DMS 273 treated with DMSO at 0.1 percent for 48 hours (cell line): Measurements from ENCODE around the gene HGFAC.

Experiments used
- DNase-seq: peaks from one replicate; lab custom pipeline; 2025; lab: John Stamatoyannopoulos, UW

Gene HGFAC

GRCh38 chr4:3486541-3487540 lies 45.1 kb downstream of the HGFAC start:
- no peak for DNase-seq

DNA sequence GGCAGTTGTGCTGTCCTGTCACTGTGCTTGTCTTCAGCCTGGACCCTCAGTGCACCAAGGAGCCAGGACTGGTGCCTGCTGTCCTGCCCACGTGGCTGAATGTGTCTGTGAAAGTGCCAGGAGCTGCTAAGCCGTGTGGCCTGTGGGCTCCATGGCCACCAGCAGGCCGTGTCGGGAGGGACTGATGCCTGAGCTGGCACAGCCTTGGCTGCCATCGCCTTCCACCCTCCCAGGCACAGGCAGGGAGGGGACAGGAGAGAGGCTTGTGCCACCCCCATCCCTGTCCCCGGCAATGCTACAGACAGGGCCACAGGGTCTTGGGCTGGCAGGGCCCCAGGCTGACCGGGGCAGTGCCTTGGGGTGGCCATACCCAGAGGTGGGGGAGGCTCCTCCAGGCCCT lies 46.1 kb downstream of the HGFAC start:
- no peak for DNase-seq

DNA sequence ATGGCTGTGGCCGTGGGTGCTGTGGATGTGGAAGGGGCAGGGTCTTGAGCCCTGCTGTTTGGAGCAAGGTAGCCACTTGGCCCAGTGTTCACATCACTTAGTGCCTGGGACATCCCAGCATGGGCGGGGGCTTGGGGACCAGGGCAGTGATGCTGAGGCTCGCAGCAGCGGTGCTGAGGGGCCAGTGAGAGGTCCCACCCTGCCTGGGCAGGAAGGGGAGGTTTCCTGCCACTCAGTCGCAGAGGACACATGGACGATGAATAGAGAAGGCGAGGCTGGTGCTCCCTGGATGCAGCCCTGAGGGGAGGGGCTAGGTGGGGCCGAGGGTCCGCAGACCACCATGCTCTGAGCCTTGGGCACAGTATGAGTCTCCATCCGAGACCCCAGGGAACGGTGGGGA lies 47.1 kb downstream of the HGFAC start:
- no peak for DNase-seq

- no peak for DNase-seq
Measured at GRCh38 chr4:3489451-3489962, 47.7 kb downstream of the HGFAC start.

DNA sequence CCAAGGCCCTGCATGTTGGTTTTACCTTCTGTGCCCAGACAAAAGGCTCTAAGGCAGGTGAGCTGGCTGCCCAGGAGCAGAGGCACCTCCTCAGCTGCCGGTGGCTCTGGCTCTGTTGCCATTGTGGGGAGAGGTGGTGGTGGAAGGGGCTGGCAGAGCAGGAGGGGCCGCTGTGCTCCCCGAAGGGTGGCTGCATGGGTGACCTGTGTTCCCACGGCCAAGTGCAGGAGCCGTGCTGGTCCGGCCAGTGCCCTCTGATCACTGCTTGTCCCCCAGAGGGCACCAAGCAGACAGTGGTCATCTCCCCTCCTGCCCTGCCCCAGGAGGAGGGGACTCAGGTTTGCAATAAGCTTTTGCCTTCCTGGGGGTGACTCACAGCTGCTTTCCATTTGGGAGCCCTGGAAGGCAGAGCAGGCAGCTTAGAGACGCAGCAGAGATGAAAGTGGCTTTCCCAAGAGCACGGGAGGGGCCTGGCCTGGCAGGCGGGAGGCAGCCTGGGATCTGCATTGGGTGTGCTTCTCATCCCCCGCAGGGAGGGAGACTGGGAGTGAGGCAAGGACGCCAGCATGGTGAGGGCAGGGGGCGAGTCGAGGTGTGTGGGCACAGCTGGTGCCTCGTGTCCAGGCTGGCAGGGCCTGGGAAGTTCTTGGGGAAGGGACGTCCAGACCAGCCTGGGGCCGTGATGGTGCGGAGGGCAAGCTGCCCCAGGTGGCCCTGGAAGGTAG lies 50.1 kb downstream of the HGFAC start:
- no peak for DNase-seq

- DNase-seq: no peak
Measured at GRCh38 chr4:3492741-3493719, 51.3 kb downstream of the HGFAC start.

DNA sequence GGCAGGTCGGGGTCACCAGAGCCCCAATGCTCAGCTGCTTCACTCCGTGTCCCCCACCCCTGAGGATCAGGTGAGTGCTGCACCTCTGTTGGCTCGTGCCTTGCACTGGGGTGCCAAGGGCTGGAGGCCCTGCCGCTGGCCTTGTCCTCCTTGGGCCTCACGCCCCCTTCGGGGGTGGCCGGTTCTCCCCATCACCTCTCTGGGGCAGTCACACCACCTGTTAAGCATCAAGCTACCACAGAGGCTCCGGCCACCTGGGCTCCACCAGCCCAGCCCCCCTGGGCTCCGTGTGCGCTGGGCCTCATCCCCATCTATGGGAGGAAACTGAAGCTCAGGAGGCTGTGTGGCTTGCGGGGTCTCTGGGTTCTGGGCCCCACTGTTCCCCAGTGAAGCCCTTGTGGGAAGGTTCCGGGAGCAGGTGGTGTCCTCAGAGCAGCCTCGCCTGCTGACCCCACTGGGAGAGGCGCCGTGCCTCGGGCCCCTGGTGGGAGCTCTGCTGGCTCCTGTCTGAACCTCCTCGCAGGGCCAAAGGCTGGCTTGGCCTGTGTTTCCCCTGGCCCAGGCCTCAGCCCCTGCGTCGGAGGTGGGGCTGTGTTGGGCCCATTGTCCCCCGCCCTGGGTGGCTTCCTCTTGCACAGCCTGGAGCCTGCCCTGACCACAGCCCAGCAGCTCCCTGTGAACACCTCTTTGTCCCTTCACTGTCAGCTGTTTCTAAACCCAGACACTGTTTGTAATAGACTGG lies 52.1 kb downstream of the HGFAC start:
- no peak for DNase-seq

DNA sequence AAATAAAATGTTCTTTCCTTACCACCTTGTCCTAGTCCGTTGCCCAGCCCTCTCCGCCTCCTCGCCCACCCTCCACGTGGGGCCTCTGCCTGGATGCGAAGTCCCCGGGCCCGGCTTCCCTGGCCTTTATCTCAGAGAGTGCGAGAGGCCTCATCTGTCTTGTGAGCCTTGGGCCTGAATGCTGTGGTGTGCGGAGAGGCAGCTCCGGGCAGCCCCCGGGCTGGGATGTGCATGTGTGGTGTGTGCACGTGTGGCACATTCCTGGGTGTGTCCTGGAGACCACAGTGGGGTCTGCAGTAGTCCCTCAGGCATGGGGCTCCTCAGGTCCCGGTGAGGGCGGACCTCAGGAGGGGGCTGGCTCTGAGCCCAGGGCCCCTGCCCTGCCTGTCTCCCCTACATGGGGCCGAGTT lies 52.7 kb downstream of the HGFAC start:
- no peak for DNase-seq

DNA sequence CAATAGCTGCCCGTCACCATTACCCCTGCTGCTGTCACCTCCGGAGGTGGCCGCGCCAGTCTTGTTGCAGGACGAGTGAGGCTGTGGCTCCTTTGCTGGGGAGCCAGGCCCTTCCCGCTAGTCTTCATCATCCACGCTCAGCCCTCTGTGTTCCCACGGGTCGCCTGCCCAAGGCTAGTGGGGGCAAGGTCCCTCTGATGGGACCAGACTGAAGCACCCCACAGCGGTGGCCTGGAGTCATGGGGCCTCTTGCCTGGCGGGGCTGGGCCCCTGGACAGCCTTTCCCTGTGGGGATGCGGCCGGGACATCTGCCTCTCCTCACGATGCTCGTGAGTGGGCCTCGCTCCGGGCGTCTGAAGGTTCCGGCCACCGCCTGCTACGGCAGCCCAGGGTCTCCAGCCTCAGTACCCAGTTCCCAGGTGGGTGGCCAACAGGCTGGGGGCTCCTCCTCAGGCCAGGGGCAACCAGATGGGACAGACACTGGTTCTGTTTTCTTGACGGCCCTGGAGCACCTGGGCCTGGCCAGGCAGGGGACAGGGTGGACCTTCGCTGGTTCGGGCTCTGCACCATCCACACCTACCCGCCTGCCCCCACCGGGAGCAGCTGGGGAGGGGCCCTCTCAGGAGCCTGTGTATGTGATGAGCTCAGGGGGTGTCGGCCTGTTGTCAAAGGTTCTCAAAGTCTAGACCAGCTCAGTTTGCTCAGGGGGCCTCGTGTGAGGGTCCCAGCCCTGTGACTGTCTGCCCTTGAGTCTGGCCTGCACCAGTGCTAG lies 53.6 kb downstream of the HGFAC start:
- no peak for DNase-seq

- DNase-seq: no peak
Measured at GRCh38 chr4:3496021-3496420, 54.3 kb downstream of the HGFAC start.

- DNase-seq: no peak
Measured at GRCh38 chr4:3497095-3497494, 55.3 kb downstream of the HGFAC start.

DNA sequence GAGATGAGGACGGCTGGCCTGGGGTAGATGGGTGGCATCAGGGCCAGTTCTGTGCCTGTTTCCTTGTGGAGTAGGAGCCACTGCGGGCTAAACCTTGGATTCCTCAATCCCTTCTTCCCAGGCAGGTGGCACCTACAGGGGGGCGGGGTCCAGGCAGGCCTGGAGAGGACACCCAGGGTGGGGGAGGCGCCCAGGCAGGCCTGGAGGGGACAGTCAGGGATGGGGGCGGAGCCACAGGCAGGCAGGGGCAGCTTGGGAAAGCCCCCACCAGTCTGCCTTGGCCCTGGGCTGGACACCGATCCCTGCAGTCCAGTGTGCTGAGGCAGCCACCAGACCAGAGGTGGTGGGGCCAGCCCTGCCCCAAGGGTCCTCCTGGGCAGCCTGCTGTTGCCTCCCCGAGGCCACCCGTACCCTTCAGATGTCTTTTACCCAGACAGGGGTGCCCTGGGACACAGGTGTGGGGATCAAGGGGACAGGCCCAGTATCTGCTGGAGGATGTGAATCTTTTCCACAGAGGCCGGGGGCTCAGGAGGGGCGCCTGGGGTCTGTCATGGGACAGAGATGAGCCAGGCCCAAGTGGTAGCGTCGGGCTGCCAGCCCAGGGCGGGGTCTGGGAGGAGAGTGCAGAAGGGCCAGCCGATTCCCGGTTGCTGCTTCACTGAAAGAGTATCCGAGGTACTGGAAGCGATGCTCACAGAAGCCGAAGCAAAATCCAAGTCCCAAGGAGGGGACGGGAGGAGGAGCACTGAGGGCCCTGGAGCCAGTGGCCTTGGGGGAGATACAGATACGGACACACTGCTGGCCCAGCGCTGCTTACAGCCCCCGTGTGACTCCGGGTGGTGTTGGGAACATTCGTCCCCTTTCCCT lies 56.0 kb downstream of the HGFAC start:
- no peak for DNase-seq

- no peak for DNase-seq
Measured at GRCh38 chr4:3498407-3498806, 56.6 kb downstream of the HGFAC start.
